Measurements from ENCODE around the gene STK32B.
"Not testable (repeated sequence)": the region's sequence is repeated elsewhere in the genome, so short reads cannot be mapped to it uniquely, and the experiment has no call there.

The STK32B gene

DNA sequence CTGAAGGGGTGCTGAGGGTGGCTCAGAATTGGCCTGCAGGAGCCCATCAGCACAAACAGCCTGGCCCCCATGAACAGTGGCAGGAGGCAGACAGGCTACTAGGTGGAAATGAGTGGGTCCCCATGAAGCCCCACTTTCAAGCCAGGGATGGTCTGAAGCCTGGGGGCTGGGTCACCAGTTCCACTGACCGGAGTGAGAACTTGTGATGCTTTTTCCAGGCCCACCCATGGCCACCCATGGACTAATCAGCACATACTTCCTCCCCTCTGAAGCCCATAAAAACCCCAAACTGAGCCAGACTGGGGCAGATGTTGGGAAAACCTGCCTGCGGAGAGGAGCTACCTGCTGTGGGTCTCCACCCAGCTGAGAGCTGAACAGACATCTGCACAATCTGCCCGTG is 372.9 kb downstream of the STK32B start:
- no peak overlapping the region for H3K27ac ChIP-seq
- H3K4me1 ChIP-seq (ENCODE audit: control insufficient read depth in 1 of 2, insufficient read depth in 1 of 2, low read depth in 1 of 2, low read length in 1 of 2) = no peaks in the 10 kb centered on the region
- H3K9me3 ChIP-seq = no peaks in the 10 kb centered on the region
- H3K36me3 ChIP-seq = no peaks in the 10 kb centered on the region
- H3K27me3 ChIP-seq = no peaks in the 10 kb centered on the region
- no peak overlapping the region for H3K4me3 ChIP-seq (ENCODE audit: low read depth in 1 of 2, low read length in 1 of 2)
- TF ChIP-seq, protein P1, sequence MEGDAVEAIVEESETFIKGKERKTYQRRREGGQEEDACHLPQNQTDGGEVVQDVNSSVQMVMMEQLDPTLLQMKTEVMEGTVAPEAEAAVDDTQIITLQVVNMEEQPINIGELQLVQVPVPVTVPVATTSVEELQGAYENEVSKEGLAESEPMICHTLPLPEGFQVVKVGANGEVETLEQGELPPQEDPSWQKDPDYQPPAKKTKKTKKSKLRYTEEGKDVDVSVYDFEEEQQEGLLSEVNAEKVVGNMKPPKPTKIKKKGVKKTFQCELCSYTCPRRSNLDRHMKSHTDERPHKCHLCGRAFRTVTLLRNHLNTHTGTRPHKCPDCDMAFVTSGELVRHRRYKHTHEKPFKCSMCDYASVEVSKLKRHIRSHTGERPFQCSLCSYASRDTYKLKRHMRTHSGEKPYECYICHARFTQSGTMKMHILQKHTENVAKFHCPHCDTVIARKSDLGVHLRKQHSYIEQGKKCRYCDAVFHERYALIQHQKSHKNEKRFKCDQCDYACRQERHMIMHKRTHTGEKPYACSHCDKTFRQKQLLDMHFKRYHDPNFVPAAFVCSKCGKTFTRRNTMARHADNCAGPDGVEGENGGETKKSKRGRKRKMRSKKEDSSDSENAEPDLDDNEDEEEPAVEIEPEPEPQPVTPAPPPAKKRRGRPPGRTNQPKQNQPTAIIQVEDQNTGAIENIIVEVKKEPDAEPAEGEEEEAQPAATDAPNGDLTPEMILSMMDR (IDR thresholded peaks at IDR 0.05) = no peak

DNA sequence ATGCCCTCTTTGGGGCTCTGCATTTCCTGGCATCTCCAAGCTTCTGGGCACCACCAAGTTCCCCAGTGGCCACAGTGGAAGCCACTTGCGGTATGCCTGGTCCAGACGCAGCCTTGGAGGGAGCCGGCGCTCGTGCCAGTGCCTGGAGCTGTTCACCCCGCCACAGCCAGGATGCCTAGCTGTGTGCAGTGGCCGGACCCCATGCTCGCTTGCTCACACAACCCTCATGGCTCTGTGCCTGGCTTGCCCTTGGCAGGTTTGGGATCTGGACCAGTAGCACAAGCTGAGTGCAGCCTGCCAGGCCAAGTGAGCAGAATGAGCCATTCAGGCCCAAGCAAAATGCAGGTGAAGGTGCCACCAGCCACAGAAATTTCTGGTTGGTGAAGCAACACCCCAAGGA is 373.6 kb downstream of the STK32B start:
- Histone ChIP-seq H3K4me3 (ENCODE audit: low read depth in 1 of 2, low read length in 1 of 2) (no peak overlapping the region), H3K27me3 (no peaks in the 10 kb centered on the region)

GRCh38 chr4:5429747-5430146 is 378.5 kb downstream of the STK32B start:
- Histone ChIP-seq H3K36me3 (no peaks in the 10 kb centered on the region), H3K4me1 (ENCODE audit: control insufficient read depth in 1 of 2, insufficient read depth in 1 of 2, low read depth in 1 of 2, low read length in 1 of 2) (no peaks in the 10 kb centered on the region), H3K9me3 (no peaks in the 10 kb centered on the region), H3K27me3 (no peaks in the 10 kb centered on the region), H3K27ac (no peak overlapping the region), H3K4me3 (ENCODE audit: low read depth in 1 of 2, low read length in 1 of 2) (no peak overlapping the region)
- TF ChIP-seq, protein P1 (IDR thresholded peaks at IDR 0.05) = no peak

More for the DNA sequence above, 373.6 kb downstream of the STK32B start:
- Histone ChIP-seq H3K4me1 (ENCODE audit: control insufficient read depth in 1 of 2, insufficient read depth in 1 of 2, low read depth in 1 of 2, low read length in 1 of 2) (no peaks in the 10 kb centered on the region), H3K36me3 (no peaks in the 10 kb centered on the region), H3K9me3 (no peaks in the 10 kb centered on the region), H3K27ac (no peak overlapping the region)
- TF ChIP-seq, protein P1 (IDR thresholded peaks at IDR 0.05) = no peak

DNA sequence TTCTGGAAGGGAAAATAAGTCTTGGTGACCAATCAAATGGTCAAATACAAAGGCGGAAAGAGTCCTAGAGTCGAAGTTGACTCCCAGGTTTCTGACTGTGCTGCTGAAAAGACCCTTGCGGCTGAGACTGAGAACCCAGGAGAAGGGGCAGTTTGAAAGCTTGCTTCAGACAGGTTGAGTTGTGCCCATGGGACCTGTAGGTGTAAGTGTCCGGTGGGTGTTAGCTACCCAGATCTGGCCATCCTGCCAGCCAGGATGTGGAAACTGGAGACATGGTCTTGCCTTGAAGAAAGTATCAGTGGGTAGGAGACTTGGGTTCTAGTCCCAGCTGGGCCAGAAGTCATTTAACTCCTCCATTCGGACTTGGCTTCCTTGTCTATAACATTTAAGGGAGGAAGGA is 381.9 kb downstream of the STK32B start:
- no peaks in the 10 kb centered on the region for H3K27me3 ChIP-seq
- H3K27ac ChIP-seq = no peak overlapping the region
- no peak overlapping the region for H3K4me3 ChIP-seq (ENCODE audit: low read depth in 1 of 2, low read length in 1 of 2)
- TF ChIP-seq, protein P1 (IDR thresholded peaks at IDR 0.05) = no peak
- no peaks in the 10 kb centered on the region for H3K4me1 ChIP-seq (ENCODE audit: control insufficient read depth in 1 of 2, insufficient read depth in 1 of 2, low read depth in 1 of 2, low read length in 1 of 2)
- no peaks in the 10 kb centered on the region for H3K36me3 ChIP-seq
- H3K9me3 ChIP-seq = no peaks in the 10 kb centered on the region

GRCh38 chr4:5435201-5435600 is 383.9 kb downstream of the STK32B start:
- no peak overlapping the region for H3K4me3 ChIP-seq (ENCODE audit: low read depth in 1 of 2, low read length in 1 of 2)
- H3K27ac ChIP-seq = no peak overlapping the region
- TF ChIP-seq, protein P1 (IDR thresholded peaks at IDR 0.05) = no peak
- no peaks in the 10 kb centered on the region for H3K27me3 ChIP-seq
- H3K36me3 ChIP-seq = no peaks in the 10 kb centered on the region
- H3K4me1 ChIP-seq (ENCODE audit: control insufficient read depth in 1 of 2, insufficient read depth in 1 of 2, low read depth in 1 of 2, low read length in 1 of 2) = no peaks in the 10 kb centered on the region
- no peaks in the 10 kb centered on the region for H3K9me3 ChIP-seq

DNA sequence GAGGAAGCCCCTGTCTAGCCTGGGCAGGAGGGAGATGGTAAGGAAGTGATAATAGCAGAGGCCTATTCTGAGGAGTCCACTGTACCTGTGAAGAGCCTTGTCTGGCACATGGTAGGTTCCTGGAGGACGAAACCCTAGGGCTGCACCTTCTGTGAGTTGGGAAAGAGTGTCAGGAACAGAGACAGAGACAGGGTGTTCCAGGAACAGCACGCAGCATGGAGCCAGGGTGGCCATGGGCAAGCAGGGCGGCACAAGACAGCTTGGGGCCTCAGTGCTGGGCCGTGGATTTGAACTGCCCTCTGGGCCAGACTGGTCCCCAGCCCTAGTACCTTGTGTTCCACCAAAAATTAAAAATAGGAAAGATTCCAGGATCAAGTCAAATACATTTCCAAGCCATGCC is 384.5 kb downstream of the STK32B start:
- TF ChIP-seq, protein P1 (IDR thresholded peaks at IDR 0.05) = no peak
- Histone ChIP-seq H3K9me3 (no peaks in the 10 kb centered on the region), H3K27ac (no peak overlapping the region), H3K36me3 (no peaks in the 10 kb centered on the region), H3K27me3 (no peaks in the 10 kb centered on the region), H3K4me1 (ENCODE audit: control insufficient read depth in 1 of 2, insufficient read depth in 1 of 2, low read depth in 1 of 2, low read length in 1 of 2) (no peaks in the 10 kb centered on the region), H3K4me3 (ENCODE audit: low read depth in 1 of 2, low read length in 1 of 2) (no peak overlapping the region)

DNA sequence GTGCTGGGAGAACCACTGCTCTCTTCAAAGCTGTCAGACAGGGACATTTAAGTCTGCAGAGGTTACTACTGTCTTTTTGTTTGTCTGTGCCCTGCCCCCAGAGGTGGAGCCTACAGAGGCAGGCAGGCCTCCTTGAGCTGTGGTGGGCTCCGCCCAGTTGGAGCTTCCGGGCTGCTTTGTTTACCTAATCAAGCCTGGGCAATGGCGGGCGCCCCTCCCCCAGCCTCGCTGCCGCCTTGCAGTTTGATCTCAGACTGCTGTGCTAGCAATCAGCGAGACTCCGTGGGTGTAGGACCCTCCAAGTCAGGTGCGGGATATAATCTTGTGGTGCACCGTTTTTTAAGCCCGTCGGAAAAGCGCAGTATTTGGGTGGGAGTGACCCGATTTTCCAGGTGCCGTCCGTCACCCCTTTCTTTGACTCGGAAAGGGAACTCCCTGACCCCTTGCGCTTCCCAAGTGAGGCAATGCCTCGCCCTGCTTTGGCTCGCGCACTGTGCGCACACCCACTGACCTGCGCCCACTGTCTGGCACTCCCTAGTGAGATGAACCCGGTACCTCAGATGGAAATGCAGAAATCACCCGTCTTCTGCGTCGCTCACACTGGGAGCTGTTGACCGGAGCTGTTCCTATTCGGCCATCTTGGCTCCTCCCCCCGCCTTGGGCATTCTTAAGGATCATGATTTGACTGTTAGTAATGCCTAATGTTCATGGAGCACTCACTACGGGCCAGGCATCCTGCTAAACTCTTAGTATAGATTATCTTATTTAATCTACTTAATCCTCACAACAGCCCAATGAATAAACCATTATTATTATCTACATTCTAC is 392.9 kb downstream of the STK32B start:
- H3K36me3 ChIP-seq = not testable (repeated sequence)

More for the DNA sequence above, 392.9 kb downstream of the STK32B start:
- not testable (repeated sequence) for H3K27me3 ChIP-seq; H3K9me3 ChIP-seq; H3K27ac ChIP-seq; H3K4me1 ChIP-seq (ENCODE audit: control insufficient read depth in 1 of 2, insufficient read depth in 1 of 2, low read depth in 1 of 2, low read length in 1 of 2); H3K4me3 ChIP-seq (ENCODE audit: low read depth in 1 of 2, low read length in 1 of 2)

All from neutrophil (primary cell).